Endothelial cell of umbilical vein (primary cell): ENCODE results near the gene ZRANB1. TPM values are rescaled to one million over a fixed set of nuclear protein-coding genes. Genes with fewer than 3 reads are reported as not detected.

Experiments used
- BruUV-seq: library from RNA; stranded (reverse); fragments of 400-500 nt; replicated peaks from 2 replicates; lab custom pipeline; 2021; lab: Mats Ljungman, UMichigan
- CTCF ChIA-PET: fragments of 300-600, 350-600 bp; sonication (Branson Sonifier 250); formaldehyde crosslinking; loops from one replicate; lab custom pipeline; 2021; ENCODE audit warnings: antibody characterized with exemption, inconsistent platforms; lab: Charles Lee
- POLR2A ChIA-PET: fragments of 300-600, 350-600 bp; sonication (Branson Sonifier 250); formaldehyde crosslinking; loops from one replicate; lab custom pipeline; 2021; ENCODE audit warnings: antibody characterized with exemption, inconsistent platforms; lab: Charles Lee
- DNase-seq: peaks from one replicate; pipeline ENCODE4 v3.0.0-alpha.2; 2011; ENCODE audit warnings: low read depth, low spot score
- FAIRE-seq: peaks from 2 replicates; lab custom pipeline; 2011; peaks lifted over from hg19 to GRCh38; lab: Jason Lieb, UNC
- H2AFZ ChIP-seq: 2 replicates; pipeline ENCODE4 v1.6.0; 2012; ENCODE audit warnings: low read depth, low read length, control low read depth, inconsistent platforms
- H3K27ac ChIP-seq: 2 replicates; pipeline ENCODE4 v1.5.1; 2011; ENCODE audit warnings: low read depth, mild to moderate bottlenecking, control low read depth, low read length, moderate library complexity; ENCODE audit not compliant: insufficient read depth
- H3K27me3 ChIP-seq, 2 experiments: 2 replicates each; pipeline versions ENCODE4 v1.6.0 to v1.6.1; 2011; ENCODE audit warnings: low read length in 2 of 2, mixed read lengths in 1 of 2; ENCODE audit not compliant: control insufficient read depth in 2 of 2, insufficient read depth in 2 of 2
- H3K36me3 ChIP-seq, 2 experiments: 2 replicates in 1 of 2; 3 replicates in 1 of 2; pipeline ENCODE4 v1.5.1; 2011; ENCODE audit warnings: low read length in 2 of 2, mild to moderate bottlenecking in 1 of 2, moderate library complexity in 1 of 2; ENCODE audit not compliant: control insufficient read depth in 2 of 2, insufficient read depth in 2 of 2; ENCODE audit errors: extremely low read depth in 1 of 2
- H3K4me1 ChIP-seq: 3 replicates; pipeline ENCODE4 v1.5.1; 2011; ENCODE audit warnings: mild to moderate bottlenecking, low read length; ENCODE audit not compliant: control insufficient read depth, insufficient read depth; ENCODE audit errors: extremely low read depth
- H3K4me2 ChIP-seq: 2 replicates; pipeline ENCODE4 v1.6.1; 2011; ENCODE audit warnings: low read length, control low read depth, mixed read lengths; ENCODE audit not compliant: insufficient read depth
- H3K4me3 ChIP-seq, 3 experiments: fragments of 200-600 bp in 1 of 3; sonication (generic), shearing (Covaris generic) in 1 of 3; replicated peaks in 1 of 3; 2 replicates each; pipeline ENCODE4 v1.5.1; 2011 to 2016; ENCODE audit warnings: control low read depth in 3 of 3, low read length in 3 of 3, mild to moderate bottlenecking in 2 of 3, inconsistent platforms in 1 of 3, low read depth in 1 of 3, moderate library complexity in 1 of 3; ENCODE audit not compliant: insufficient read depth in 1 of 3
- H3K79me2 ChIP-seq: 2 replicates; pipeline ENCODE4 v1.6.0; 2012; ENCODE audit warnings: low read length, inconsistent platforms; ENCODE audit not compliant: control insufficient read depth, insufficient read depth
- H3K9ac ChIP-seq: replicated peaks from 2 replicates; pipeline ENCODE3; 2011; ENCODE audit warnings: low read length, control low read depth; ENCODE audit not compliant: insufficient read depth; ENCODE audit errors: extremely low read depth
- H3K9me1 ChIP-seq: replicated peaks from 3 replicates; pipeline ENCODE4 v1.6.0; 2011; ENCODE audit warnings: mild to moderate bottlenecking, low read length; ENCODE audit not compliant: control insufficient read depth, insufficient read depth; ENCODE audit errors: extremely low read depth
- H3K9me3 ChIP-seq: replicated peaks from 2 replicates; pipeline ENCODE4 v1.5.1; 2012; ENCODE audit warnings: low read length, inconsistent platforms; ENCODE audit not compliant: control insufficient read depth, insufficient read depth
- H4K20me1 ChIP-seq: replicated peaks from 2 replicates; pipeline ENCODE3; 2011; ENCODE audit warnings: mild to moderate bottlenecking, low read length; ENCODE audit not compliant: control insufficient read depth, insufficient read depth; ENCODE audit errors: extremely low read depth
- EZH2 ChIP-seq: IDR thresholded peaks from 2 replicates; pipeline ENCODE4 v1.6.1; 2012; ENCODE audit warnings: borderline replicate concordance, low read depth, mild to moderate bottlenecking, moderate library complexity, low read length, inconsistent platforms; ENCODE audit not compliant: severe bottlenecking
- FOS ChIP-seq: IDR thresholded peaks from 2 replicates; pipeline ENCODE4 v1.6.1; 2011; ENCODE audit warnings: mild to moderate bottlenecking, low read length, moderate library complexity, borderline replicate concordance; ENCODE audit not compliant: insufficient read depth
- GATA2 ChIP-seq: IDR thresholded peaks from 2 replicates; pipeline ENCODE4 v1.7.0; 2011; ENCODE audit warnings: low read depth, mild to moderate bottlenecking, moderate library complexity, mixed read lengths, low read length; ENCODE audit not compliant: insufficient read length, insufficient read depth
- JUN ChIP-seq: IDR thresholded peaks from 2 replicates; pipeline ENCODE4 v1.6.1; 2011; ENCODE audit warnings: borderline replicate concordance, low read depth; ENCODE audit not compliant: insufficient read length, insufficient read depth
- MAX ChIP-seq: IDR thresholded peaks from 2 replicates; pipeline ENCODE4 v1.6.1; 2011; ENCODE audit not compliant: insufficient read depth, insufficient read length
- dilution Hi-C: fragments of 300-500 bp; cut with MboI; formaldehyde crosslinking; loops from one replicate; pipeline ENCODE4 v1.15.0; 2019; ENCODE audit warnings: low sequenced_read_pairs; ENCODE audit not compliant: extremely low pct_ligation_motif_present
- intact Hi-C: fragments of 100-400 bp; cut with micrococcal nuclease; formaldehyde crosslinking; loops from one replicate; pipeline ENCODE4 v1.10.0; 2022
- polyA plus RNA-seq, 4 experiments: library from polyadenylated mRNA; depleted of rRNA in 3 of 4; stranded (reverse) in 3 of 4; unstranded in 1 of 4; fragments of >200 nt; gene quantifications; 2 replicates each; pipeline versions ENCODE4 v1.2.1 to v1.2.3, GENCODE V29; 2011 to 2012; ENCODE audit warnings: missing spikeins in 1 of 4
- total RNA-seq: library from RNA; stranded (reverse); gene quantifications from 2 replicates; pipeline ENCODE4 v1.2.3, GENCODE V29; 2021

ZRANB1 gene
- total and polyA plus RNA-seq, 2 donors (not counting 3 experiments of a cell fraction or from before 2014, with no cell fraction given) = 6.2 to 17.7 TPM

GRCh38 chr10:124921261-124921660, 20.7 kb upstream of the ZRANB1 start:
- Histone ChIP-seq H3K4me3 (no peak overlapping the region), H3K4me2 (no peak overlapping the region), H3K4me1 (peaks cover 27% of the 10 kb centered on the region), H4K20me1 (peaks cover 13% of the 10 kb centered on the region), H2AFZ (no peak overlapping the region), H3K9me3 (no peaks in the 10 kb centered on the region), H3K27me3 (no peaks in the 10 kb centered on the region), H3K79me2 (peaks cover 81% of the 10 kb centered on the region), H3K27ac (no peak overlapping the region), H3K9ac (no peak overlapping the region), H3K36me3 (no peaks in the 10 kb centered on the region), H3K9me1 (no peaks in the 10 kb centered on the region)
- BruUV-seq = no TSS peak
- no peak for TF ChIP-seq GATA2
- CTCF ChIA-PET = no interaction called here
- DNase-seq (no peak), FAIRE-seq (no peak)
- intact Hi-C loops = no loop called here
- dilution Hi-C loops = no loop called here
- POLR2A ChIA-PET = no interaction called here

GRCh38 chr10:124923684-124924083, 18.2 kb upstream of the ZRANB1 start:
- H2AFZ ChIP-seq = no peak overlapping the region
- peaks cover 22% of the 10 kb centered on the region for H3K4me1 ChIP-seq
- H3K79me2 ChIP-seq = peaks cover 86% of the 10 kb centered on the region
- POLR2A ChIA-PET = interaction anchor here (1.3 kb wide), 1 partner anchor 8 kb away, joined by 3 read pairs; no protein-coding TSS in a partner anchor
- no peaks in the 10 kb centered on the region for H3K9me3 ChIP-seq
- intact Hi-C loops = loop anchor here (2.0 kb wide), 1 partner anchor 53 kb away; no protein-coding TSS in a partner anchor
- peak overlapping the region; percentile 76 for H3K27ac ChIP-seq
- no peak for TF ChIP-seq EZH2
- TF ChIP-seq FOS = no peak
- no peak for TF ChIP-seq MAX
- no peak for TF ChIP-seq JUN
- BruUV-seq = no TSS peak
- dilution Hi-C loops = no loop called here
- no peaks in the 10 kb centered on the region for H3K9me1 ChIP-seq
- CTCF ChIA-PET = no interaction called here
- no peaks in the 10 kb centered on the region for H3K27me3 ChIP-seq
- H3K4me3 ChIP-seq = no peak overlapping the region
- peak overlapping the region; percentile 86 for H3K4me2 ChIP-seq
- DNase-seq = no peak
- H3K36me3 ChIP-seq = no peaks in the 10 kb centered on the region
- H4K20me1 ChIP-seq = peaks cover 13% of the 10 kb centered on the region
- H3K9ac ChIP-seq = no peak overlapping the region
- no peak for FAIRE-seq
